ENCODE results near the gene ZNF160.
"Not testable (repeated sequence)": the region's sequence is repeated elsewhere in the genome, so short reads cannot be mapped to it uniquely, and the experiment has no call there.

The ZNF160 gene

DNA sequence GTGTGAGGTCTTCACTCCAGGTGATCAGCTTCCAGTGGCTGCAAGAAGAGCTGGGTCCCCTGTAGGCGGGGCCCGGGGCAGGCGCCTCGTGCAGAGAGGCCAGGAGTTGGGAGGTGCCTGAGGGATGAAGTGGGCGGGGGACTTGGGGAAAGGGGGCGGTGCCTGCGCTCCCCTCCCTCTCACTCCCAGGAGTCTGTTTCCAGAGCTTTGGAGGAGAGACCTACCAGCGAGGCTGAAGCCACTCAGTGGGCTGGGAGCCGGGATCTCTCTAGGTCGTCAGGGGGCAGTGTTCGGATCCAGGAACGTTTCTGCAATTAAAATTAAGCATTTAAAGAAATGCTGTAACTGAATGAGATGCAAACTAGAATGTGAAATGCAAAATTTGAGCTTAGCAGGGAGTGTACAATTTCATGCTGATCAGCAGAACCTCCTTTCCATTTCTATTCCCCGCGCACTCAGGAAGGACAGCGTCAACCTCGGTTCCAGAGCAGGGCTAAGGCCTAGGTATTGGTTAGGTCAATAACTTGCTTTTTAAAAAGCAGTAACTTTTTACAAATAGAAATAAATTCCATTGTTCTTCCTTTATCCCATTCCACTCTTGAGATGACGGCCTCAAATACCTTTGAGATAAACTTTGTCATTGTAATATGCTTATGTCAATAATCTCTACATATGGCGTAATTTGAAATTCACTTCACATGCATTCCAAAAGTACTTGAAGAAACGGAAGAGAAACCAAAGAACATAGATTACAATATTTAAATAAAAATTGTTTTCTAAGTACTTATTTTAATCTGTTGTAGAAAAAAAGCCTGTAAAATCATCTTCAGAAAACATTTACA is 11.6 kb downstream of the ZNF160 start:
- DNase-seq = no peak

GRCh38 chr19:53088091-53088490 is 15.1 kb downstream of the ZNF160 start:
- no peak for DNase-seq

GRCh38 chr19:53086949-53087348 is 16.3 kb downstream of the ZNF160 start:
- no peak for DNase-seq

GRCh38 chr19:53085496-53085895 is 17.7 kb downstream of the ZNF160 start:
- no peak for DNase-seq

GRCh38 chr19:53082929-53083328 is 20.3 kb downstream of the ZNF160 start:
- no peak for DNase-seq

GRCh38 chr19:53079313-53079924 is 23.8 kb downstream of the ZNF160 start:
- no peak for DNase-seq

- DNase-seq = no peak
Measured at GRCh38 chr19:53078668-53079067, 24.6 kb downstream of the ZNF160 start.

DNA sequence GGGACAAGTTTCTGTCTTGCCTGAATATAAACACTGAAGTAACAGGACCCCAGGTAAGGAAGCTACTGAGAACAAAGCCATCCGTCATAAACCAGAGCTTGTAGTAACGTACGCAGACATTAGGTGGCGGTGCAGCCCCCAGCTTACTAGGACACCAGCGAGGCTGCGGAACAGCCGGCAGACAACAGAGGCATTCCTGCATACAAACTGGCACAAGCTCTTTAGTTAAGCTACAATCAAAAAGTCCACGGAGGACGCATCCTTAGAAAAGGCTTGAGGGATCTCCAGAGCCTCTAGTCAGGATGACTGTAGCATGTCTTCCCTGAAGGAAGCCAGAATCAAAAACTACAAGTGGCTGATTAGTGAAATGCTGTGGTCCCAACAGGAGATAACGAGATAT is 26.2 kb downstream of the ZNF160 start:
- no peak for DNase-seq

- no peak for DNase-seq
Measured at GRCh38 chr19:53068834-53069233, 34.4 kb downstream of the ZNF160 start.

- DNase-seq = no peak
Measured at GRCh38 chr19:53068199-53068598, 35.0 kb downstream of the ZNF160 start.

DNA sequence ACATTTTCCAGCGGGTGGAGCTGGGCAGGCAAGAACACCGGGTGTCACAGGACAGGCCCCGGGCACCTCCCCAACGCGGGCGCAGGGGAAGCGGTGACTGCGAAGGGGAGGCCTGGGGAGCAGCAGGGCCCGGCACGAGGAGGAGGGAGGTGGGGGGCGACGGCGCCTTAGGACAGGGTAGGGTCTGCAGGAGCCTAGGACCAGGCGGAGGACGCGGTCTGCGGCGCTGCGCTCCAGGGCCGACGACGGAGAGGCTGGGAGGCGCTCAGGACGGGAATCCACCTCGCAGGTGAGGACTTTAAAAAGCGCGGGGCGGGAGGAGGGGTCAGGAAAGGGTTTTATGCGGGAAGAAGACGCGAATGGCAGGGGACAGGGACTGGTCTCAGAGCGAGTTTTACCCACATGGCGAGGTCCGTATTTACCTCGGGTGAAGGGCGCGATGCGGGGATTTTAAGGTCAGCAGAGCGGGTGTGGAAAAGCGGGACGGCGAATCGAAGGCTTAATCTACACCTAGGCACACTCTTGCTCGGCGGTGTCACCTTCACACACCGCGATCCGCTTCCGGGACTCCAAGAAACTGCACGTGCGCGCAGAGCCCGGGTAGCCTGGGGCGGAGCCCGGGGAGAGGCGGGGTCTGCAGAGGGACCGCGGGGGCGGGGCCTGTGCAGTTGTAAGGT is 45.2 kb downstream of the ZNF160 start:
- DNase-seq = no peak

GRCh38 chr19:53055117-53055516 is 48.1 kb downstream of the ZNF160 start:
- peak; percentile 83 for DNase-seq

DNA sequence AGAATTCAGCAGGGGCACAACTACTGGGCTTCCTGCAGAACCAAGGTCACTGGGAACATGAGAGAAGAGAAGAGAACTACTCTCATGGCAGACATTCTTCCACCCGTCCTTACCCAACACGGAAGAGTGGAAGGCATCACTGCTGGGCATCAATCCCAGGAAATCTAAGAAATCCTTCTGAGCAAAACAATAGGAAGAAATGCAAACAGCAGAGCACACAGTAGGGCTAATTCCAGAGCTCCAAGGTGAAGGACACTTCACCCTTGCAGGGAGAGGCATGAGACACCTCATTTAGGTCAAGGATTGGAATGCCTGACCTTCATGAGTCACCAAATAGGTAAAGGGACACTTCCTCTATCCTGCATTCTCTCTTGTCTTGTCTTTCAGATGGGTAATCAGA is 55.8 kb downstream of the ZNF160 start:
- no peak for DNase-seq

DNA sequence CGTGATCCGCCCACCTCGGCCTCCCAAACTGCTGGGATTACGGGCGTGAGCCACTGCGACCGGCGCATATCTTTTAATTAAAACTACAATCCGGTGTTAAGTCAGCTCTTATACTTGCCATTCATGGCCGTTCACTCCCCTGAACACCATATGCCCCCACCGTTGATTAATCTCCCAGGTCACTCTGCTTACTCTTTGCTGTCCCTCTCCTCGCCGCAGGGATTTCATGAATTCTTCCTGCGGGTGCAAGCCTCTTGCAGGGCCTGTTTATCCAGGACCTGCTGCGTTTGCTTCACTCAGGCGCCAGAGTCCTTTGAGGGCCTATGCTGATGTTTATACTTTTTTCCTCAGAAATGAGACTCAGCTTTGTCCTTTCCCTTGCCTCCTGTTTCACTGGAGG is 57.7 kb downstream of the ZNF160 start:
- no peak for DNase-seq

- no peak for DNase-seq
Measured at GRCh38 chr19:53041366-53041765, 61.9 kb downstream of the ZNF160 start.

DNA sequence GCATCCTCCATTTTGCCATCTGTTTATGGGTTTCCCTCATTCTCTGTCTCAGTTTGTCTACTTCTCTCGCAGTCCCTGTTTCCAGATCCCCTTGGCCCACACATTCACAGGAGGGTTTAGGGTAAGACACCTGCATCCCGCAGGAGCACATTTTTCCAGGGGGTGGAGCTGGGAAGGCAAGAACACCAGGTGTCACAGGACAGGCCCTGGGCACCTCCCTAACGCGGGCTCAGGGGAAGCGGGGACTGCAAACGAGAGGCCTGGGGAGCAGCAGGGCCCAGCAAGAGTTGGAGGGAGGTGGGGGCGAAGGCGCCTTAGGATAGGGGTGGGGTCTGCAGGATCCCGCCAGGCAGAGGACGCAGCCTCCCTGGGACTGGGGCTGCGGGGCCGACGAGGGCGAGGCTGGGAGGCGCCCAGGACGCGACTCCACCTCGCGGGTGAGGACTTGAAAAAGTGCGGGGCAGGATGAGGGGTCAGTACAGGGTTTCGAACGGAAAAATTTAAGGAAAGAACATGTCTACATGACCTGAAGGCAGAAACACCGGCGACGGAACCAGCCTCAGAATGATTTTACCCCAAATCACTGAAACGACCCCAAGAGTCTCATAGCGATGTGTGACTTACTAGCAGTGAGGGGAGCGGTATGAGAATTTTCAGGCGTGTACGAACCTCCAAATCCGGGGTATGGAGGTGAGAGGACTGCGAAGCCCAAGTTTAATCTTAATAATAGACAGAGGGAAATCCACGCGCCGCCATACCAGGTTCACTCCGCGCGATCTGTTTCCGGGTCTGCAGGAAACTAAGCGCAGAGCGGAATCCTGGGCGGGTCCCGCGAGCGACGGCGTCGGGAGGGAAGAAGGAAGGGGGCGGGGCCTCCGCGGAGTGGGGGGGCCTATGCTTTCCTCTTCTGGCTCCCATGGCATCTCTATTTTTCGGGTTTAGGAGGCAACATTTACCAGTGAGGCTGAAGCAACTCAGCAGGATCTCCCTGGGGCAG is 65.8 kb downstream of the ZNF160 start:
- no peak for DNase-seq

- DNase-seq = no peak
Measured at GRCh38 chr19:53034948-53035675, 68.1 kb downstream of the ZNF160 start.

DNA sequence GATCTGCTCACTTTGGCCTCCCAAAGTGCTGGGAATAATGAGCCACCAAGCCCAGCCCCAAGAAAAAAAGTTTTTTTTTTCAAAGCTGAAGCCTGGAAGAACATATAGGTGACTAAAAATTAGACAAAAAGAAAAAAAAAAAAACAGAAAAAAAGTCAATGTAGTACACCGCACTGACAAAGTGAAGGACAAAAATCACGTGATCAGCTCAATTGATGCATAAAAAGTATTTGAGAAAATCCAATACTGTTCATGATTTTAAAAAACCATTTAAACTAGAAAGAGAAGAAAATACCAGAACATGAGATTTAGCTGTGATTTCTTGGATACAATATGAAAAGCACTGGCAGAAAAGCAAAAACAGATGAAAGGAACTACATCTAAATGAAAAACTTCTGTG is 69.2 kb downstream of the ZNF160 start:
- DNase-seq = no peak

DNA sequence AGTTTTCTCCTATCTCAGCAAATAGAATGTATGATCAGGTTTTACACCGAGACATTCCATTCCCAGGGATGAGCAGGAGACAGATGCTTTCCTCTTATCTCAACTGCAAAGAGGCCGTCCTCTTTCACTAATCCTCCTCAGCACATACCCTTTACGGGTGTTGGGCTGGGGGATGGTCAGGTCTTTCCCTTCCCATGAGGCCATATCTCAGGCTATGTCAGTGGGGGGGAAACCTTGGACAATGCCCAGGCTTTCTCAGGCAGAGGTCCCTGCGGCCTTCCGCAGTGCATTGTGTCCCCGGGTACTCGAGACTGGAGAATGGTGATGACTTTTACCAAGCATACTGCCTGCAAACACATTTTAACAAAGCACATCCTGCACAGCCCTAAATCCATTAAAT is 74.9 kb downstream of the ZNF160 start:
- not testable (repeated sequence) for DNase-seq

DNA sequence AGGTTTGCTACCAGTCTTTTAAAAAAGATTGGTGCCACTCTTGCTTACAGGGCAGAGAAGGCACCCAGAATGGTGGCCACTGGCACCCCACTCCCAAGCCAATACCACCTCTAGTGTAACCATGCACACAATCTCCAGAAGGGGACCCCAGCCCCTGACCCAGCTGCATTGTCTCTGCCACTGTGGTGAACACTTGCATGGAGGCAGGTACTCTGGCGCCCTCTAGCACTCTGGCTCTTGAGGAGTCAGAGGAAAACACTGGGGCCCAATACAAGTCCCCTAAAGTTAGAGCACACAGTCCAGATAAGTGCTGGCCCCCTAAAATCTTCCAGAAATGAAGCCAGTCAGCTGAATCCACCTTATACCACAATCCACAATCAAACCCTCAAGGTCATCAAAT is 83.5 kb downstream of the ZNF160 start:
- DNase-seq = no peak

Measured in NCI-H226 (cell line).